CD14-positive monocyte (primary cell): ENCODE measurements around the gene ARFGAP1. TPM values are rescaled to one million over a fixed set of nuclear protein-coding genes. Genes with fewer than 3 reads are reported as not detected.
A peak's percentile ranks its signal among the peaks of the same experiment; 100 is the strongest.

Experiments
- DNase-seq, 3 donors: peaks; one replicate each; pipeline ENCODE4 v3.0.0-alpha.2; 2011 to 2022
- H2AFZ ChIP-seq: 2 replicates; pipeline ENCODE4 v1.6.0; 2012; ENCODE audit warnings: mild to moderate bottlenecking, low read depth, low read length, inconsistent platforms; ENCODE audit not compliant: insufficient read depth, poor library complexity, severe bottlenecking
- H3K27ac ChIP-seq, 2 donors: 1 replicate in 1 of 2; 2 replicates in 1 of 2; pipeline ENCODE4 v1.5.1; 2012 to 2013; ENCODE audit warnings: low read length in 2 of 2, control low read depth in 1 of 2, inconsistent platforms in 1 of 2, low read depth in 1 of 2, mild to moderate bottlenecking in 1 of 2
- H3K27me3 ChIP-seq, 2 donors: one replicate each; pipeline versions ENCODE4 v1.6.0 to v1.6.1; 2011 to 2013; ENCODE audit warnings: low read length in 2 of 2; ENCODE audit not compliant: control insufficient read depth in 2 of 2, insufficient read depth in 2 of 2
- H3K36me3 ChIP-seq, 2 donors: replicated peaks in 1 of 2; 1 replicate in 1 of 2; 2 replicates in 1 of 2; pipeline versions ENCODE4 v1.5.1 to v1.6.1; 2012 to 2013; ENCODE audit warnings: low read length in 2 of 2, control low read depth in 1 of 2, inconsistent platforms in 1 of 2, mild to moderate bottlenecking in 1 of 2; ENCODE audit not compliant: insufficient read depth in 2 of 2, control insufficient read depth in 1 of 2
- H3K4me1 ChIP-seq, 2 donors: 1 replicate in 1 of 2; 2 replicates in 1 of 2; pipeline versions ENCODE4 v1.5.1 to v1.6.1; 2012 to 2013; ENCODE audit warnings: low read length in 2 of 2, control low read depth in 1 of 2, inconsistent platforms in 1 of 2, mild to moderate bottlenecking in 1 of 2, moderate library complexity in 1 of 2; ENCODE audit not compliant: insufficient read depth in 2 of 2, control insufficient read depth in 1 of 2
- H3K4me2 ChIP-seq: replicated peaks from 2 replicates; pipeline ENCODE3; 2012; ENCODE audit warnings: low read length, moderate library complexity, mild to moderate bottlenecking; ENCODE audit not compliant: poor library complexity, severe bottlenecking; ENCODE audit errors: extremely low read depth
- H3K4me3 ChIP-seq, 3 experiments: fragments of 200-600 bp in 1 of 3; sonication (generic) in 1 of 3; replicated peaks in 1 of 3; 1 replicate in 2 of 3; 2 replicates in 1 of 3; pipeline ENCODE4 v1.5.1; 2011 to 2013; ENCODE audit warnings: low read length in 3 of 3, mild to moderate bottlenecking in 3 of 3, control low read depth in 2 of 3, low read depth in 2 of 3, inconsistent platforms in 1 of 3, moderate library complexity in 1 of 3
- H3K79me2 ChIP-seq: 2 replicates; pipeline ENCODE4 v1.6.0; 2012; ENCODE audit warnings: mild to moderate bottlenecking, control low read depth, inconsistent platforms, low read length, moderate library complexity; ENCODE audit not compliant: insufficient read depth
- H3K9ac ChIP-seq: 2 replicates; pipeline ENCODE4 v1.6.0; 2017; ENCODE audit warnings: low read length, mild to moderate bottlenecking; ENCODE audit not compliant: insufficient read depth, poor library complexity, severe bottlenecking
- H3K9me3 ChIP-seq, 2 donors: replicated peaks in 1 of 2; 1 replicate in 1 of 2; 2 replicates in 1 of 2; pipeline versions ENCODE4 v1.5.1 to v1.6.1; 2012 to 2013; ENCODE audit warnings: low read length in 2 of 2, control low read depth in 1 of 2; ENCODE audit not compliant: control insufficient read depth in 1 of 2, insufficient read depth in 1 of 2
- H4K20me1 ChIP-seq: 2 replicates; pipeline ENCODE4 v1.6.0; 2012; ENCODE audit warnings: mild to moderate bottlenecking, low read length, control low read depth, moderate library complexity; ENCODE audit not compliant: insufficient read depth
- H3K27ac Mint-ChIP-seq, 7 donors: one replicate each; pipeline ENCODE4 v1.8.0; 2020; ENCODE audit warnings: mild to moderate bottlenecking in 7 of 7, mixed read lengths in 7 of 7, moderate library complexity in 6 of 7, inconsistent platforms in 2 of 7
- H3K27me3 Mint-ChIP-seq, 3 donors: one replicate each; pipeline ENCODE4 v1.8.0; 2021 to 2022; ENCODE audit warnings: low read depth in 3 of 3, mild to moderate bottlenecking in 3 of 3, mixed read lengths in 3 of 3, moderate library complexity in 3 of 3, inconsistent platforms in 1 of 3
- H3K36me3 Mint-ChIP-seq, 2 donors: one replicate each; pipeline ENCODE4 v1.8.0; 2020; ENCODE audit warnings: mixed read lengths in 2 of 2, inconsistent platforms in 1 of 2, mild to moderate bottlenecking in 1 of 2
- H3K4me1 Mint-ChIP-seq: one replicate; pipeline ENCODE4 v1.8.0; 2020; ENCODE audit warnings: mild to moderate bottlenecking, mixed read lengths
- H3K4me3 Mint-ChIP-seq, 2 donors: one replicate each; pipeline ENCODE4 v1.8.0; 2020; ENCODE audit warnings: mild to moderate bottlenecking in 2 of 2, mixed read lengths in 2 of 2, moderate library complexity in 1 of 2
- H3K9me3 Mint-ChIP-seq, 7 donors: one replicate each; pipeline ENCODE4 v1.8.0; 2020 to 2022; ENCODE audit warnings: mixed read lengths in 7 of 7, mild to moderate bottlenecking in 6 of 7, moderate library complexity in 6 of 7, inconsistent platforms in 2 of 7
- CTCF ChIP-seq: fragments of 200-600 bp; IDR thresholded peaks from one replicate; pipeline ENCODE4 v1.8.0; 2022; ENCODE audit warnings: antibody characterized with exemption, mild to moderate bottlenecking
- WGBS: methylation state at CpG from one replicate; pipeline ENCODE4 v1.1.5; 2013; ENCODE audit warnings: missing lambda C conversion rate; ENCODE audit not compliant: insufficient coverage; 5-methylcytosine and 5-hydroxymethylcytosine counted together
- intact Hi-C, 2 donors: fragments of 100-400 bp; cut with micrococcal nuclease; formaldehyde crosslinking; loops; one replicate each; pipeline versions ENCODE4 v1.15.0 to v1.15.1; 2023
- polyA plus RNA-seq, 3 donors: library from polyadenylated mRNA; depleted of rRNA in 1 of 3; unstranded in 2 of 3; stranded (reverse) in 1 of 3; fragments of 300-500 nt in 2 of 3; fragments of >200 nt in 1 of 3; fragmentation: Illumina TruSeq in 2 of 3; gene quantifications; 1 replicate in 2 of 3; 2 replicates in 1 of 3; pipeline ENCODE4 v1.2.3, GENCODE V29; 2012 to 2021

The ARFGAP1 gene
- polyA plus RNA-seq, 3 donors, result 11.2 to 99.8 (median 14.1) TPM

- no peaks in the 10 kb centered on the region for H4K20me1 ChIP-seq
- H3K27ac ChIP-seq, result no peak overlapping the region
- no peak overlapping the region for H3K4me3 ChIP-seq
- H3K9ac ChIP-seq, result no peak overlapping the region
- no peaks in the 10 kb centered on the region for H3K36me3 ChIP-seq
- Mint-ChIP-seq H3K36me3 (no peaks in the 10 kb centered on the region), H3K27ac (no peak overlapping the region), H3K27me3 (peaks cover 7 to 11% (median 9%) of the 10 kb centered on the region in 3 donors), H3K4me1 (peaks cover 3% of the 10 kb centered on the region), H3K9me3 (peaks cover 6 to 12% (median 8%) of the 10 kb centered on the region in 7 donors), H3K4me3 (peak overlapping the region in 1 of 2 donors; percentile 17)
- TF ChIP-seq CTCF, result no peak
- H3K4me2 ChIP-seq, result no peak overlapping the region
- intact Hi-C loops, result no loop called here
- peaks cover 11 to 13% of the 10 kb centered on the region in 2 donors for H3K9me3 ChIP-seq
- no peaks in the 10 kb centered on the region for H3K79me2 ChIP-seq
- H3K4me1 ChIP-seq, result peaks cover 5 to 6% of the 10 kb centered on the region in 2 donors
- H3K27me3 ChIP-seq, result peaks cover 0 to 3% of the 10 kb centered on the region in 2 donors
- 85% methylated on average over 11 of the region's 18 CpGs for WGBS
- DNase-seq, result no peak
- H2AFZ ChIP-seq, result no peak overlapping the region
These were observed 50.9 kb downstream of the ARFGAP1 start for GRCh38 chr20:63323357-63323981.

GRCh38 chr20:63325021-63325471 lies 52.4 kb downstream of the ARFGAP1 start:
- peaks cover 11 to 13% of the 10 kb centered on the region in 2 donors for H3K9me3 ChIP-seq
- peaks cover 8 to 13% (median 9%) of the 10 kb centered on the region in 3 donors for H3K27me3 Mint-ChIP-seq
- intact Hi-C loops, result no loop called here
- H3K36me3 Mint-ChIP-seq, result no peaks in the 10 kb centered on the region
- no peak overlapping the region for H3K27ac ChIP-seq
- H3K79me2 ChIP-seq, result no peaks in the 10 kb centered on the region
- peaks cover 6 to 12% (median 8%) of the 10 kb centered on the region in 7 donors for H3K9me3 Mint-ChIP-seq
- H3K27ac Mint-ChIP-seq, result no peak overlapping the region
- no peak overlapping the region for H3K9ac ChIP-seq
- H3K36me3 ChIP-seq, result no peaks in the 10 kb centered on the region
- no peaks in the 10 kb centered on the region for H4K20me1 ChIP-seq
- no peak overlapping the region for H2AFZ ChIP-seq
- no peak overlapping the region for H3K4me3 Mint-ChIP-seq
- H3K4me2 ChIP-seq, result no peak overlapping the region
- 93% methylated on average over 8 of the region's 10 CpGs for WGBS
- no peak for DNase-seq
- no peak for TF ChIP-seq CTCF
- no peak overlapping the region for H3K4me3 ChIP-seq
- H3K27me3 ChIP-seq, result peaks cover 0 to 3% of the 10 kb centered on the region in 2 donors
- H3K4me1 Mint-ChIP-seq, result peaks cover 3% of the 10 kb centered on the region
- peaks cover 5 to 6% of the 10 kb centered on the region in 2 donors for H3K4me1 ChIP-seq
